ENCODE data around the gene U2AF1L4.

The U2AF1L4 gene

DNA sequence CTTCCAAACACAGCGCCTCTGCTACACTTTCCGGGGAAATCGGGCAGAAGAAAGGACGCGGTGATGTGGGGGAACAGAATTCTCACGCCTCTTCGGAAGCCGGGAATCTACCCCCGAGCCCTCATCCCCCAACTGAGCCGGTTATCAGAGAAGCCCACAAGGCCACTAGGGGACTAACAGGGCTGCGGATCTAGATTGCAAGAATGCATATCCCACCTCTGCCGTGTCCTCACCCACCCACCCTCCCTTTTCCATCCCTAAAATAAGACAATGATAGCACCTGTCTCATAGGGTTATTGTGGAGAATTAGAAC is 4.1 kb downstream of the U2AF1L4 start:
- Mint-ChIP-seq H3K27me3 (no peaks in the 10 kb centered on the region), H3K9me3 (no peaks in the 10 kb centered on the region), H3K4me1 (peaks cover 63% of the 10 kb centered on the region), H3K4me3 (peak overlapping the region; percentile 90), H3K27ac (peak overlapping the region; percentile 93), H3K36me3 (peaks cover 2% of the 10 kb centered on the region)

DNA sequence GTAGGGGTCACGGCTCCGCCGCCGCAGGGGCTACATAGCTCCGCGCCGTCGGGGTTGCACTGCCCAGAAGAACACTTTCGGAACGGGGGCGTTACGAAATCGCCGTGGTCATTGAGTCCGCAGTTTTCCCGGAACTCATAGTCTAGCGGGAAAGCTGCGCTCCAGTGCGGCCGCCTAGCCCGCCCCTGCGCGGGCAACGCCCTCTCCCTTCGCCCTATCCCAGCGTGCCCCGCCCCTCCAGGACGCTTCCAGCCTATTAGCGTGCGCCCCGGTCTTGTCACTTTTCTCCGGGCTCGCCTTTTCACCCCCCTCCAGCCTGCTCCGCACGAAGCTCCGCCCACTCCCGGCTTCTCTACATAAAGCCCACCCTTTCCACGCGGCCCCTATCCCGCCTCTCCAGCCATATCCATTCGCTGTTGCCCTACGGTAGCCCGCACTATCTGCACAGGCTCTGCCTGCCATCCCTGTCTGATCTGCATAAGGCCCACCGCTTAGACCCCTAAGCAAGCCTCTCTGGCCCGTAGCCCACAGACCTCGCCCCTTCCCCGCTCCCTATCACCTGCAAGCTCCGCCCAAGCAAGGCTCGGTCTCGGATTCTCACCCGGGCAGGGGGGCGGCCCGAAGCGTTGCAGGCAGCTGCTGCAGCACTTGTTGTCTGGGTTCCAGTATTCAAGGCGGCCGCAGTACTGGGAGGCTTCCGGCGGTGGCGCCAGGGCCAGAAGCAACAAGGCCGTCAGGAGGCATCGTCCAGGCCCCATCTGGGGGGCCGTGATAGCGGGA is 4.6 kb downstream of the U2AF1L4 start:
- Mint-ChIP-seq H3K9me3 (no peaks in the 10 kb centered on the region), H3K4me1 (peaks cover 60% of the 10 kb centered on the region), H3K36me3 (peaks cover 3% of the 10 kb centered on the region), H3K27ac (peak overlapping the region; percentile 93), H3K4me3 (peak overlapping the region; percentile 90), H3K27me3 (no peaks in the 10 kb centered on the region)

DNA sequence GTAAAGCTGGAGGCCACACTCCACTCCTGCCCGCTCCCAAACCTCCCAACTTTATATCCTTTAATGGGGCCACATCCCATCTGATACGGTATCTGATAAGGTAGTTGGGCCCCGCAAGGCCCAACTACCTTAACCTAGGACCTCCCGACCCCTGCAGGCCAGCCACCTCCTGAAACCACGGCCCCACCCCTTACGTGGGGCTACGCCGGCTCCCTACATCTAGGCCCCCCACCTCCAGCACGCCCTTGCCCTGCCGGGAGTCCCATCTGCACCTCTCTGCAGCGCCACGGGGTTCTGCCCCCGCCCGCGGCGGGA is 5.2 kb downstream of the U2AF1L4 start:
- Mint-ChIP-seq H3K4me1 (peaks cover 60% of the 10 kb centered on the region), H3K27ac (no peak overlapping the region), H3K36me3 (peaks cover 4% of the 10 kb centered on the region)

DNA sequence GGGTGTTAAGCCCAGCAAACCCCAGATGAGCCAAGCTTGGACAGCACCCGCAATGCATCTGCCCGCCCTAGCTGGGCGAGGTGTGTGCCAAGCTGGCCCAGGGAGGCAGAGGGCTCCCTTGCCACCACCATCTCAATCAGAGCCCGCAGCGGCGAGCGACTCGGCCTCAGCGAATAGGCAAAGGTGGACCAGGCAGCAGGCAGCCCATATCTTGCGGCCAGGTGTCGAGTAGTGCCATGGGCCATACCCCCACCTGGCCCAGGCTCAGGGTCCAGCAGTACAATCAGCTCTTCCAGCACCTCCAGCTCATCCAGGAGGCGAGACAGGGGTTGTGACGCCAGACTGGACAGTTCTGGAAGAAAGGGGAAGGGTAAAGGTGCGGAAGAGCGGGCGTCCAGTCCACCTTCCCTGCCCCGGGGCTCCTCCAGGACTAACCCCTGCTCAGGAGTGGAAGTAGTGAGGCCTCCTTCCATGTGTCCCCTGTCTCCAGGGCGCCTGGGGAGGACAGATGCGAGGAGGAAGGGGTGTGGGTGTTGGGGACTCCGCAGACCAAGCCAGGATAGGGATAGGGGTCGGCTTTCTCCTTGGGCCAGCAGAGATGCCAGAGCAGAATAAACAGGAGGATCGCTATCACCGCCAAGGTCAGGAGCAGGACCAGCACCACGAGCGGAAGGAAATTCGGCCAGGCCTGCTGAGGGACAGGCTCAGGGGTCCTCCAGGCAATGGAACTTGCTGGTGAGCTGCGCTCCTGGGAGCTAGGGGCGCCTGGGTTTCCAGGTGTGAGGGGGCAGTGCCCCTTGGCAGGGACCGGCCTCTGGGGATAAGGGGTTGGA is 5.7 kb downstream of the U2AF1L4 start:
- Mint-ChIP-seq H3K9me3 (no peaks in the 10 kb centered on the region), H3K27me3 (no peaks in the 10 kb centered on the region), H3K36me3 (peaks cover 4% of the 10 kb centered on the region), H3K27ac (peak overlapping the region; percentile 81), H3K4me3 (peak overlapping the region; percentile 90), H3K4me1 (peaks cover 59% of the 10 kb centered on the region)

More for the DNA sequence above, 5.2 kb downstream of the U2AF1L4 start:
- H3K4me3 Mint-ChIP-seq, result peak overlapping the region; percentile 90
- no peaks in the 10 kb centered on the region for H3K9me3 Mint-ChIP-seq
- no peaks in the 10 kb centered on the region for H3K27me3 Mint-ChIP-seq

DNA sequence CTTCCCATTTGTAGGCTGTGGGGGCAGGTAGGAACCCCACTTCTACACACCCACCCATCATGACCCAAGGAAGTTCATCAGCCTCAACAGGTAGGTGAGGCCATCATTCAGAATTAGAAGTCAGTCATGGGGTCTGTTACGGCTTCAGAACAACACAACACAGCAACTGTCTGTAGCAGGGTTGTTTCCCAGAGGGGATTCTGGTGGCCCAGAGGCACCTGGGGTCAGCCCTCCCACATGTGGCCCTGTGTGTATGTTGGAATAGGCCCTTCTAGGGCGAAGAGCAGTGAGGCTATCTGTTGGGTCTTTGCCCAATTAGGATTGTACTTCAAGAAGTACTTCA is 6.4 kb downstream of the U2AF1L4 start:
- H3K4me1 Mint-ChIP-seq, result peaks cover 59% of the 10 kb centered on the region
- H3K4me3 Mint-ChIP-seq, result no peak overlapping the region
- no peaks in the 10 kb centered on the region for H3K27me3 Mint-ChIP-seq
- H3K27ac Mint-ChIP-seq, result no peak overlapping the region
- no peaks in the 10 kb centered on the region for H3K9me3 Mint-ChIP-seq
- peaks cover 4% of the 10 kb centered on the region for H3K36me3 Mint-ChIP-seq

DNA sequence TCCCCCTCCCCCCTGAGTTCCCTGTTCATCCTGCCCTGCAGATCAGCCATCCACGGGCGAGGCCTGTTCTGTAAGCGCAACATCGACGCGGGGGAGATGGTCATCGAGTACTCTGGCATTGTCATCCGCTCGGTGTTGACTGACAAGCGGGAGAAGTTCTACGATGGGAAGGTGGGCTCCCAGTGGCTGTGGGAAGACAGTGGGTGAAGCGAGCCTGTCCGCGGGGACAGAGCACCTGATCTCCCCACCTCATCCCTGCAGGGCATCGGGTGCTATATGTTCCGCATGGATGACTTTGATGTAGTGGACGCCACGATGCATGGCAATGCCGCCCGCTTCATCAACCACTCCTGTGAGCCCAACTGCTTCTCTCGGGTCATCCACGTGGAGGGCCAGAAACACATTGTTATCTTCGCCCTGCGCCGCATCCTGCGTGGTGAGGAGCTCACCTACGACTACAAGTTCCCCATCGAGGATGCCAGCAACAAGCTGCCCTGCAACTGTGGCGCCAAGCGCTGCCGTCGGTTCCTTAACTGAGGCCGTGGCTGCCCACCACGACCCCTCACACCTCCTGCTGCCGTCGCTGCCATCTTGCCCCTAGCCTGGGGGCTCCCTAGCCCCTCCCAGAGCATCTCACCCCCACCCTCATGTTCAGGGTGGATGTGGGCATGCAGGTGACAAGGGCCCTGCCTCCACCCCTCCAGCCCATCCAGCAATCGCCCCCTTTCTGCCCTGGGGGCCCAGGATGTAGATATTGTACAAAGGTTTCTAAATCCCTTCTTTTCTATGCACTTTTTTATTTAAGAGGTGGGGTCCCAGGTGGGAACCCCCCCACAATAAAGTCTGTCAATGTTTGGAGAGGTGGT is 7.0 kb downstream of the U2AF1L4 start:
- peaks cover 55% of the 10 kb centered on the region for H3K4me1 Mint-ChIP-seq
- peaks cover 4% of the 10 kb centered on the region for H3K36me3 Mint-ChIP-seq
- no peaks in the 10 kb centered on the region for H3K9me3 Mint-ChIP-seq
- H3K27ac Mint-ChIP-seq, result no peak overlapping the region
- no peak overlapping the region for H3K4me3 Mint-ChIP-seq
- H3K27me3 Mint-ChIP-seq, result no peaks in the 10 kb centered on the region

DNA sequence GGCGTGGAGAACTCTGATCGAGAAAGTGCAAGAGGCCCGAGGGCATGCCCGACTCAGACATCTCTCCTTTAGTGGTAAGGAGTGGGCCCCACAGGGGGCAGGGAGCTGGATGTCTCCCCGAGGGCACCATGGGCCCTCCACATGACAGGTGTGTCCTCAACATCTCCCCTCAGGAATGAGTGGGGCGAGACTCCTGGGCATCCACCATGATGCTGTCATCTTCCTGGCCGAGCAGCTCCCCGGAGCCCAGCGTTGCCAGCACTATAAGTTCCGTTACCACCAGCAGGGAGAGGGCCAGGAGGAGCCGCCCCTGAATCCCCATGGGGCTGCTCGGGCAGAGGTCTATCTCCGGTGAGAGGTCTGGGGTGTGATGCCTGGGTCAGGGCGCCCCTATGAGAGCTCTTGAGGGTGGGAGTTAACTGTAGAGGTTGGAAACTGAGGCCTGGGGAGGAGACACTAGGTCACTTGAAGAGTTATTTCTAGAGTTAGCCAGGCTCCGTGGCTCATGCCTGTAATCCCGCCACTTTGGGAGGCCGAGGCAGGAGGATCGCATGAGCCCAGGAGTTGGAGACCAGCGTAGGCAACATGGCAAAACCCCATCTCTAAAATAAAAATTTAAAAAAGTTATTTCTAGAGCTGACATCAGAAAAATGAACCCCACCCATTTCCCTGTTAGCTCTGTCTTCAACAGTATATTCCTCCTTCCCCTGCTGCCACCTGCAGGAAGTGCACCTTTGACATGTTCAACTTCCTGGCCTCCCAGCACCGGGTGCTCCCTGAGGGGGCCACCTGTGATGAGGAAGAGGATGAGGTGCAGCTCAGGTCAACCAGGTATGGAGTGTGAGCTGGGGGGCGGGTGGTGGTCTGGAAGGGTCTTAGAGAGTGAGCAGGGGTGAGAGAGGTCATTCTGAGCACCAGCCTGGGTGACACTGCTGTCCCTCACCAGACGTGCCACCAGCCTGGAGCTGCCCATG is 8.0 kb downstream of the U2AF1L4 start:
- peaks cover 2% of the 10 kb centered on the region for H3K36me3 Mint-ChIP-seq
- H3K27me3 Mint-ChIP-seq, result no peaks in the 10 kb centered on the region
- no peaks in the 10 kb centered on the region for H3K9me3 Mint-ChIP-seq
- no peak overlapping the region for H3K4me3 Mint-ChIP-seq
- H3K4me1 Mint-ChIP-seq, result peaks cover 48% of the 10 kb centered on the region
- H3K27ac Mint-ChIP-seq, result no peak overlapping the region

DNA sequence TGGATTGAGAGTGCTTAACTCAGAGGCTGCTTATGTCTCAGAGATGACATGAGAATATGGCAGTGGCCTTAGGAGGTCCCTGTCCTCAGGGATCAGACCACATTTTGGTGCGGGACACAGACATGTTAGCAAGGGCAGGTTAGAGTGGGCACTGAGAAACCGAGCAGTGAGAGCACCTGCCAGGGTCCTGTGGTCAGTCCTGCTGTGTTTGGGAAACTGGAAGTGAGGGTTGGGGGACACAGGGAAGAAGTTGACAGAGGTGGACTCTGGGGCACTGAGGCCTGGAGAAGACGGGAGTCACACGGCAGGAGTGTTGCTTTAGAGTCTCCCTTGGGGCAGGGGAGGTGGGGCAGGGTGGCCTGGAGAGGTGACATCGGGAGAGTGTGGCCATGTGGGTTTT is 10.3 kb downstream of the U2AF1L4 start:
- H3K27ac Mint-ChIP-seq, result peak overlapping the region; percentile 61
- no peak overlapping the region for H3K4me3 Mint-ChIP-seq

DNA sequence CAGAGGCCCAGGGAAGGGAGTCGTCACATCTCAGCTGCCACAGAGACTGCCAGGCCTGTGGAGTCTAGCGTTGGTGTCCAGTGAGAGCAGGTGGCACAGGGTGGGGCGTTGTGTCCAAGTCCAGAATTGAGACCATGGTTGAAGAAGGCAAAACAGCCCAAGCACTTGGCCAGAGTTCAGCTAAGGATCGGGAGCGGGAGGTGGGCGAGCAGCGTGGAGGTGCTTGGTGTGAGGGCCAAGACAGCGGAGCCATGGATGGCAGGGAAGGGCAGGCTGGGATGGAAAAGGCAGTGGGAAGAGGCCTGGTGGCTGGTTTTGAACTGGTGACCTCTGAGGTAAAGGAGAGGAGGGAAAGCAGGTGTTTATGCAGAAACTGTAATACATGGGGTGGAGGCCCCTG is 10.9 kb downstream of the U2AF1L4 start:
- Mint-ChIP-seq H3K9me3 (no peaks in the 10 kb centered on the region), H3K27ac (no peak overlapping the region), H3K4me1 (peaks cover 30% of the 10 kb centered on the region), H3K4me3 (no peak overlapping the region), H3K27me3 (no peaks in the 10 kb centered on the region), H3K36me3 (peaks cover 13% of the 10 kb centered on the region)

More for the DNA sequence above, 10.3 kb downstream of the U2AF1L4 start:
- H3K27me3 Mint-ChIP-seq, result no peaks in the 10 kb centered on the region
- peaks cover 13% of the 10 kb centered on the region for H3K36me3 Mint-ChIP-seq
- H3K4me1 Mint-ChIP-seq, result peaks cover 35% of the 10 kb centered on the region
- H3K9me3 Mint-ChIP-seq, result no peaks in the 10 kb centered on the region

DNA sequence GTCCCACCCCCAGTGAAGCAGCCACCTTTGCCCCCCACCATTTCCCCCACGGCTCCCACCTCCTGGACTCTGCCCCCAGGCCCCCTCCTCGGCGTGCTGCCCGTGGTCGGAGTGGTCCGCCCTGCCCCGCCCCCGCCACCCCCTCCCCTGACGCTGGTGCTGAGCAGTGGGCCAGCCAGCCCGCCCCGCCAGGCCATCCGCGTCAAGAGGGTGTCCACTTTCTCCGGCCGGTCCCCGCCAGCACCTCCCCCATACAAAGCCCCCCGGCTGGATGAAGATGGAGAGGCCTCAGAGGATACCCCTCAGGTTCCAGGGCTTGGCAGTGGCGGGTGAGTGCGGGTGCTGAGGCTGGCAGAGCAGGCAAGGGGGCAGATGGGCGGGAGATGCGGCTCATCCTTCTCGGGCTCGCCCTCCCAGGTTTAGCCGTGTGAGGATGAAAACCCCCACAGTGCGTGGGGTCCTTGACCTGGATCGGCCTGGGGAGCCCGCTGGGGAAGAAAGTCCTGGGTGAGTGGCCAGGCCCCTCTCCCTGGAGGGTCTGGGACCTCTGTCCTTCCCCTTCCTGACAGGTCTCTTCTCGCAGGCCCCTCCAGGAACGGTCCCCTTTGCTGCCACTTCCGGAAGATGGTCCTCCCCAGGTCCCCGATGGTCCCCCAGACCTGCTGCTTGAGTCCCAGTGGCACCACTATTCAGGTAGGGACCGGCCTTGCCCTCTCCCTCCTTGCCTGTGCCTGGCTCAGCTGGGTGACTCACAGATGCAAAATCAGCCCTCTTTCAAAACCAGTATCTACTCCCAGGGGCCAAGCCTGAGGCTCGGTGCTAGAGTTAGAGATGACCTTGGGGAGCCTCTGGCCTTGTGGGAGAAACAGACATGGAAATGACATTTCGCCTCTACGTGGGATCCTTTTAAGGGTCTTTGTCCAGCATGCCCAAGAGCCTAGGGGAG is 11.8 kb downstream of the U2AF1L4 start:
- H3K9me3 Mint-ChIP-seq, result no peaks in the 10 kb centered on the region
- H3K4me1 Mint-ChIP-seq, result peaks cover 27% of the 10 kb centered on the region
- no peaks in the 10 kb centered on the region for H3K27me3 Mint-ChIP-seq
- no peak overlapping the region for H3K27ac Mint-ChIP-seq
- no peak overlapping the region for H3K4me3 Mint-ChIP-seq
- H3K36me3 Mint-ChIP-seq, result peaks cover 13% of the 10 kb centered on the region

DNA sequence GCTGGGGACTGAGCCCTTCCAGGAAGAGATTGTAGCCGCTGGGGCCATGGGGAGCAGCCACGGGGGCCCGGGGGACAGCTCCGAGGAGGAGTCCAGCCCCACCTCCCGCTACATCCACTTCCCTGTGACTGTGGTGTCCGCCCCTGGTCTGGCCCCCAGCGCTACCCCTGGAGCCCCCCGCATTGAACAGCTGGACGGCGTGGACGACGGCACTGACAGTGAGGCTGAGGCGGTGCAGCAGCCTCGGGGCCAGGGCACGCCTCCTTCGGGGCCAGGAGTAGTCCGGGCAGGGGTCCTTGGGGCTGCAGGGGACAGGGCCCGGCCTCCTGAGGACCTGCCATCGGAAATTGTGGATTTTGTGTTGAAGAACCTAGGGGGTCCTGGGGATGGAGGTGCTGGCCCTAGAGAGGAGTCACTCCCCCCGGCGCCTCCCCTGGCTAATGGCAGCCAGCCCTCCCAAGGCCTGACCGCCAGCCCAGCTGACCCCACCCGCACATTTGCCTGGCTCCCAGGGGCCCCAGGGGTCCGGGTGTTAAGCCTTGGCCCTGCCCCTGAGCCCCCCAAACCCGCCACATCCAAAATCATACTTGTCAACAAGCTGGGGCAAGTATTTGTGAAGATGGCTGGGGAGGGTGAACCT is 12.6 kb downstream of the U2AF1L4 start:
- Mint-ChIP-seq H3K4me1 (peaks cover 26% of the 10 kb centered on the region), H3K36me3 (peaks cover 15% of the 10 kb centered on the region), H3K4me3 (no peak overlapping the region), H3K27ac (no peak overlapping the region), H3K27me3 (no peaks in the 10 kb centered on the region), H3K9me3 (no peaks in the 10 kb centered on the region)

DNA sequence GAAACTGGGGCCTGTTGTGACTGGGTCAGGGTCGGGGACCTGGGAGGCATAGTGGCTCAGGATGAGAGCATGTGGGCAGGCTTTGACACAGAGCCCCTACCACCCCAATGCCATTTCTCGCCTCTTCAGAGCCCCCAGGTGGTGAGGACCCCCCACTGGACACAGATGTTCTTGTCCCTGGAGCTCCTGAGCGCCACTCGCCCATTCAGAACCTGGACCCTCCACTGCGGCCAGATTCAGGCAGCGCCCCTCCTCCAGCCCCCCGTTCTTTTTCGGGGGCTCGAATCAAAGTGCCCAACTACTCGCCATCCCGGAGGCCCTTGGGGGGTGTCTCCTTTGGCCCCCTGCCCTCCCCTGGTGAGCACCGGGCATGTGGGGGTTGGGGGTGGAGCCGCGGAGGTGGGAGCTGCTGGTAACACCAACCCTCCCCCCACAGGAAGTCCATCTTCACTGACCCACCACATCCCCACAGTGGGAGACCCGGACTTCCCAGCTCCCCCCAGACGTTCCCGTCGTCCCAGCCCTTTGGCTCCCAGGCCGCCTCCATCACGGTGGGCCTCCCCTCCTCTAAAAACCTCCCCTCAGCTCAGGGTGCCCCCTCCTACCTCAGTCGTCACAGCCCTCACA is 13.3 kb downstream of the U2AF1L4 start:
- Mint-ChIP-seq H3K4me1 (peaks cover 19% of the 10 kb centered on the region), H3K27ac (no peak overlapping the region)

DNA sequence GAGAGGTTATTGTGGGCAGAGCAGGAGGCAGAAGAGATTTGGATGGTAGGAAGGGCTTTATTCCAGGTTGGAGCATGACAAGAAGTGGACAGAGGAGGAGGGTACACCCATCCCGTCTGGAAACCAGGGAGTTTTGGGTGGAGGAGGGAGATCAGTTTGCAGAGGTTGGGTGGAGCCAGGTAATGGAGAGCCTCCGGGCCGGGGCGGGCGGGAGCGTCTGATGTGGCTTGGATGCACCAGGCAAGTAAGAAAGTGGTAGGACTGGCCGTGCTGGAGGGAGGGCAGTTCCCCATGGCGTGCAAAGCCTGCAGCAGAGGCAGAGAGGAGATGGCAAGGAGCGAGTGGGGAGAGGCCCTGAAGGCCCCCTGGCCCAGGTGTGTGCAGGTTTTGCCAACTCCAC is 13.9 kb downstream of the U2AF1L4 start:
- H3K27me3 Mint-ChIP-seq, result no peaks in the 10 kb centered on the region
- H3K27ac Mint-ChIP-seq, result no peak overlapping the region
- no peaks in the 10 kb centered on the region for H3K9me3 Mint-ChIP-seq
- peaks cover 17% of the 10 kb centered on the region for H3K36me3 Mint-ChIP-seq
- no peak overlapping the region for H3K4me3 Mint-ChIP-seq
- H3K4me1 Mint-ChIP-seq, result peaks cover 13% of the 10 kb centered on the region

More for the DNA sequence above, 13.3 kb downstream of the U2AF1L4 start:
- Mint-ChIP-seq H3K9me3 (no peaks in the 10 kb centered on the region), H3K27me3 (no peaks in the 10 kb centered on the region), H3K36me3 (peaks cover 16% of the 10 kb centered on the region), H3K4me3 (no peak overlapping the region)
